ENCODE measurements around the gene ABCB10. TPM values are rescaled to one million over a fixed set of nuclear protein-coding genes. Genes with fewer than 3 reads are reported as not detected.
A peak's percentile ranks its signal among the peaks of the same experiment; 100 is the strongest.

Gene ABCB10
- total and polyA plus RNA-seq, 2 donors (not counting 1 experiment from before 2014, with no cell fraction given), result 11.3 to 14.9 TPM

DNA sequence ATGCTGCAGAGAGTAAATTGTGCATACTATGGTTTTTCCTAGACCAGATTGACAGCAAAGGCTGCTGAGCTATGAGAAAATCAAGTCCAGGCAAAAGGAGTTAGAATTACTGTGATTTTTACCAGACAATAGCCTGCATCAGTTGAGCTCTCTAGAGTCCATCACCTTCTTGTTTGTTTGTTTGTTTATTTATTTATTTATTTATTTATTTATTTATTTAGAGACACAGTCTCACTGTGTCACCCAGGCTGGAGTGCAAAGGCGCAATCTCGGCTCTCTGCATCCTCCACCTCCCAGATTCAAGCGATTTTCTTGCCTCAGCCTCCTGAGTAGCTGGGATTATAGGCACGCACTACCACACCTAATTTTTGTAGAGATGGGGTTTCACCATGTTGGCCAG lies 24.2 kb upstream of the ABCB10 start:
- Histone ChIP-seq H3K9ac (ENCODE audit: insufficient read depth, low read length) (no peak overlapping the region), H3K4me2 (ENCODE audit: extremely low read depth, insufficient read depth, low read length) (no peak overlapping the region), H3K27ac (ENCODE audit: insufficient read depth, low read length) (no peak overlapping the region), H4K20me1 (ENCODE audit: control insufficient read depth, extremely low read depth, insufficient read depth, low read length) (no peaks in the 10 kb centered on the region), H3K36me3 (ENCODE audit: control insufficient read depth, insufficient read depth, low read length) (no peaks in the 10 kb centered on the region), H3K4me1 (ENCODE audit: control insufficient read depth, extremely low read depth, insufficient read depth, low read length) (peaks cover 3% of the 10 kb centered on the region), H3K4me3 (replicated peaks in 1 of 4; ENCODE audit: control extremely low read depth in 1 of 4, insufficient read depth in 1 of 4, low read depth in 3 of 4, low read length in 4 of 4) (no peak overlapping the region), H3K79me2 (ENCODE audit: control insufficient read depth, insufficient read depth, low read length) (no peaks in the 10 kb centered on the region), H3K27me3 (ENCODE audit: control insufficient read depth, insufficient read depth, low read length) (no peaks in the 10 kb centered on the region), H3K9me3 (ENCODE audit: control insufficient read depth, insufficient read depth, low read depth, low read length) (no peaks in the 10 kb centered on the region), H2AFZ (ENCODE audit: low read length) (no peak overlapping the region)
- no peak for DNase-seq (ENCODE audit: low read depth in 2 of 2)
- TF ChIP-seq EZH2 (IDR thresholded peaks at IDR 0.05; ENCODE audit: low read length, missing control alignments), result no peak
- TF ChIP-seq, protein P1, sequence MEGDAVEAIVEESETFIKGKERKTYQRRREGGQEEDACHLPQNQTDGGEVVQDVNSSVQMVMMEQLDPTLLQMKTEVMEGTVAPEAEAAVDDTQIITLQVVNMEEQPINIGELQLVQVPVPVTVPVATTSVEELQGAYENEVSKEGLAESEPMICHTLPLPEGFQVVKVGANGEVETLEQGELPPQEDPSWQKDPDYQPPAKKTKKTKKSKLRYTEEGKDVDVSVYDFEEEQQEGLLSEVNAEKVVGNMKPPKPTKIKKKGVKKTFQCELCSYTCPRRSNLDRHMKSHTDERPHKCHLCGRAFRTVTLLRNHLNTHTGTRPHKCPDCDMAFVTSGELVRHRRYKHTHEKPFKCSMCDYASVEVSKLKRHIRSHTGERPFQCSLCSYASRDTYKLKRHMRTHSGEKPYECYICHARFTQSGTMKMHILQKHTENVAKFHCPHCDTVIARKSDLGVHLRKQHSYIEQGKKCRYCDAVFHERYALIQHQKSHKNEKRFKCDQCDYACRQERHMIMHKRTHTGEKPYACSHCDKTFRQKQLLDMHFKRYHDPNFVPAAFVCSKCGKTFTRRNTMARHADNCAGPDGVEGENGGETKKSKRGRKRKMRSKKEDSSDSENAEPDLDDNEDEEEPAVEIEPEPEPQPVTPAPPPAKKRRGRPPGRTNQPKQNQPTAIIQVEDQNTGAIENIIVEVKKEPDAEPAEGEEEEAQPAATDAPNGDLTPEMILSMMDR (conservative IDR thresholded peaks at IDR 0.05 in 1 of 2, IDR thresholded peaks at IDR 0.05 in 1 of 2; ENCODE audit: low read depth in 1 of 2, low read length in 2 of 2), result no peak

DNA sequence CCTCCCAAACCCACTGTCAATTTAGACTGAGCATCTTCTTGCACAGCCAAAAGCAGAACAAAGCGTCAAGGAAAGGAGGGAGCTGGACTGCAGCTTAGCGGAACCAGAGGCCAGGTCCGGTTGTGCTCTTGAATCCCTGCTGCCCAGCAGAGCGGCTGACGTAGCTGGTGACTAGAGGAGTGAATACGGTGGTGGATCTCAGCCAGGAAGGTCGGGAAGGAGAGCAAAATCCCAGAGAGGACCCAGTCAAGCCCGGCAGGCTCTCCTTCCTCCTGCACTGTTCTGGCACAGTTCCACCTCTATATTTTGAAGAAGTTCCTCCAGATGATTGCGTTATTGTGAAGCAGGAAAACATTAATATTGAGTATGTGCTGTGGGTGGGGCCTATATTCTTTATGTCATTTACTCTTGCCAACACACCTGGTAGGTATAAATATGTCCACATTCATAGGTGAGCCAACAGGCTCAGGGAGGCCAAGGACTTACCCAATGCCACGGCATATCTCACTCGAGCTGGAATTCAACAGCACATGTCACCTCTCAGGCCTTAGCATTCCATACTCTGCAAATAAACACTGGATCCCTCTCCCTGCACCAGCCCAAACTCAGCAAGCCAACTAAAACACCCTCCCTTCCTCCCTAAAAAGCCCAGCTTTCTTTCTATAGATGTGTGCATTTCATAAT lies 23.6 kb upstream of the ABCB10 start:
- Histone ChIP-seq H3K79me2 (ENCODE audit: control insufficient read depth, insufficient read depth, low read length) (no peaks in the 10 kb centered on the region), H4K20me1 (ENCODE audit: control insufficient read depth, extremely low read depth, insufficient read depth, low read length) (no peaks in the 10 kb centered on the region), H3K9ac (ENCODE audit: insufficient read depth, low read length) (no peak overlapping the region), H3K9me3 (ENCODE audit: control insufficient read depth, insufficient read depth, low read depth, low read length) (no peaks in the 10 kb centered on the region), H3K4me2 (ENCODE audit: extremely low read depth, insufficient read depth, low read length) (no peak overlapping the region), H3K36me3 (ENCODE audit: control insufficient read depth, insufficient read depth, low read length) (no peaks in the 10 kb centered on the region), H2AFZ (ENCODE audit: low read length) (no peak overlapping the region), H3K27ac (ENCODE audit: insufficient read depth, low read length) (no peak overlapping the region), H3K27me3 (ENCODE audit: control insufficient read depth, insufficient read depth, low read length) (no peaks in the 10 kb centered on the region), H3K4me1 (ENCODE audit: control insufficient read depth, extremely low read depth, insufficient read depth, low read length) (peaks cover 3% of the 10 kb centered on the region), H3K4me3 (replicated peaks in 1 of 4; ENCODE audit: control extremely low read depth in 1 of 4, insufficient read depth in 1 of 4, low read depth in 3 of 4, low read length in 4 of 4) (no peak overlapping the region)
- peak; percentile 30 to 40 for DNase-seq (ENCODE audit: low read depth in 2 of 2)
- TF ChIP-seq, protein P1 (conservative IDR thresholded peaks at IDR 0.05 in 1 of 2, IDR thresholded peaks at IDR 0.05 in 1 of 2; ENCODE audit: low read depth in 1 of 2, low read length in 2 of 2), result no peak
- TF ChIP-seq EZH2 (IDR thresholded peaks at IDR 0.05; ENCODE audit: low read length, missing control alignments), result no peak

DNA sequence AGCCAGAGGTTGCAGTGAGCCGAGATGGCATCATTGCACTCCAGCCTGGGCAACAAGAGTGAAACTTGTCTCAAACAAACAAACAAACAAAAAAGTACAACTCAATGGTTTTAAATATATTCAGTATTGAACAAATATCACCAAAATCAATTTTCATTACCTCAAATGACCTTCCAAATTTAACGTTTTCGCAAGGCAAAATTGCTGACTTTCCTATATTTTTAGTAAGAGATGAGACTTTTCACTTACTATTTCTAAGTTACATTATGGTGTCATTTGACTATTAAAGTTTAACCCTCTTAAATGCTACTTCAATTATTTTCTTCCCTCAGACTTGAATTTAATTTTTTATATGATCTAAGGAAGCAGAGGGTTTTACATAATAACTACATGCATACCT lies 23.0 kb upstream of the ABCB10 start:
- H3K4me3 ChIP-seq (replicated peaks in 1 of 4; ENCODE audit: control extremely low read depth in 1 of 4, insufficient read depth in 1 of 4, low read depth in 3 of 4, low read length in 4 of 4), result no peak overlapping the region
- H3K9ac ChIP-seq (ENCODE audit: insufficient read depth, low read length), result no peak overlapping the region
- H4K20me1 ChIP-seq (ENCODE audit: control insufficient read depth, extremely low read depth, insufficient read depth, low read length), result no peaks in the 10 kb centered on the region
- H3K27me3 ChIP-seq (ENCODE audit: control insufficient read depth, insufficient read depth, low read length), result no peaks in the 10 kb centered on the region
- peaks cover 3% of the 10 kb centered on the region for H3K4me1 ChIP-seq (ENCODE audit: control insufficient read depth, extremely low read depth, insufficient read depth, low read length)
- DNase-seq (ENCODE audit: low read depth in 2 of 2), result no peak
- H3K27ac ChIP-seq (ENCODE audit: insufficient read depth, low read length), result no peak overlapping the region
- H3K9me3 ChIP-seq (ENCODE audit: control insufficient read depth, insufficient read depth, low read depth, low read length), result no peaks in the 10 kb centered on the region
- no peak overlapping the region for H3K4me2 ChIP-seq (ENCODE audit: extremely low read depth, insufficient read depth, low read length)
- no peak for TF ChIP-seq EZH2 (IDR thresholded peaks at IDR 0.05; ENCODE audit: low read length, missing control alignments)
- TF ChIP-seq, protein P1 (conservative IDR thresholded peaks at IDR 0.05 in 1 of 2, IDR thresholded peaks at IDR 0.05 in 1 of 2; ENCODE audit: low read depth in 1 of 2, low read length in 2 of 2), result no peak
- H3K79me2 ChIP-seq (ENCODE audit: control insufficient read depth, insufficient read depth, low read length), result no peaks in the 10 kb centered on the region
- no peaks in the 10 kb centered on the region for H3K36me3 ChIP-seq (ENCODE audit: control insufficient read depth, insufficient read depth, low read length)
- H2AFZ ChIP-seq (ENCODE audit: low read length), result no peak overlapping the region

Data from fibroblast of lung (primary cell).